ENCODE results near the gene BTBD9. TPM values are rescaled to one million over a fixed set of nuclear protein-coding genes. Genes with fewer than 3 reads are reported as not detected.

BTBD9 gene
- polyA plus RNA-seq, 10 donors: 6.0 to 10.0 (median 7.0) TPM

- DNase-seq: no peak
These were observed 475.0 kb downstream of the BTBD9 start for GRCh38 chr6:38164671-38165108.

- no peak for DNase-seq
These were observed 475.6 kb downstream of the BTBD9 start for GRCh38 chr6:38164131-38164481.

- no peak for DNase-seq
These were observed 476.3 kb downstream of the BTBD9 start for GRCh38 chr6:38163186-38164130.

GRCh38 chr6:38162493-38163185, 477.1 kb downstream of the BTBD9 start:
- no peak for DNase-seq

- no peak for DNase-seq
These were observed 477.8 kb downstream of the BTBD9 start for GRCh38 chr6:38161754-38162492.

- DNase-seq: no peak
These were observed 478.4 kb downstream of the BTBD9 start for GRCh38 chr6:38161331-38161730.

- no peak for DNase-seq
These were observed 478.9 kb downstream of the BTBD9 start for GRCh38 chr6:38160831-38161230.

GRCh38 chr6:38159596-38159995, 480.1 kb downstream of the BTBD9 start:
- DNase-seq: no peak

GRCh38 chr6:38158762-38159350, 480.9 kb downstream of the BTBD9 start:
- no peak for DNase-seq

- no peak for DNase-seq
These were observed 481.8 kb downstream of the BTBD9 start for GRCh38 chr6:38157905-38158304.

- DNase-seq: no peak
These were observed 482.7 kb downstream of the BTBD9 start for GRCh38 chr6:38156818-38157565.

GRCh38 chr6:38155621-38156204, 484.0 kb downstream of the BTBD9 start:
- no peak for DNase-seq

- DNase-seq: peak in 1 of 3 donors; percentile 47
These were observed 484.6 kb downstream of the BTBD9 start for GRCh38 chr6:38155144-38155543.

- DNase-seq: no peak
These were observed 485.0 kb downstream of the BTBD9 start for GRCh38 chr6:38154731-38155130.

- no peak for DNase-seq
These were observed 485.9 kb downstream of the BTBD9 start for GRCh38 chr6:38153798-38154345.

GRCh38 chr6:38153076-38153797, 486.5 kb downstream of the BTBD9 start:
- DNase-seq: no peak

GRCh38 chr6:38152620-38153019, 487.1 kb downstream of the BTBD9 start:
- no peak for DNase-seq

GRCh38 chr6:38151580-38152500, 487.9 kb downstream of the BTBD9 start:
- no peak for DNase-seq
